Mammary epithelial cell (primary cell): ENCODE data around the gene CTNNA1.

Experiments
- EZH2 ChIP-seq: IDR thresholded peaks from 2 replicates; pipeline ENCODE4 v1.6.1; 2012; ENCODE audit warnings: low read length, inconsistent platforms, borderline replicate concordance
- TF ChIP-seq, protein P1 (sequence below), 2 donors: IDR thresholded peaks in 1 of 2; conservative IDR thresholded peaks in 1 of 2; 2 replicates each; pipeline ENCODE4 v1.5.1; 2011 to 2012; ENCODE audit warnings: inconsistent platforms in 2 of 2, low read length in 2 of 2, mild to moderate bottlenecking in 2 of 2, control low read depth in 1 of 2, low read depth in 1 of 2; ENCODE audit not compliant: insufficient read depth in 1 of 2; ENCODE audit errors: extremely low read depth in 1 of 2

- TF ChIP-seq, protein P1, sequence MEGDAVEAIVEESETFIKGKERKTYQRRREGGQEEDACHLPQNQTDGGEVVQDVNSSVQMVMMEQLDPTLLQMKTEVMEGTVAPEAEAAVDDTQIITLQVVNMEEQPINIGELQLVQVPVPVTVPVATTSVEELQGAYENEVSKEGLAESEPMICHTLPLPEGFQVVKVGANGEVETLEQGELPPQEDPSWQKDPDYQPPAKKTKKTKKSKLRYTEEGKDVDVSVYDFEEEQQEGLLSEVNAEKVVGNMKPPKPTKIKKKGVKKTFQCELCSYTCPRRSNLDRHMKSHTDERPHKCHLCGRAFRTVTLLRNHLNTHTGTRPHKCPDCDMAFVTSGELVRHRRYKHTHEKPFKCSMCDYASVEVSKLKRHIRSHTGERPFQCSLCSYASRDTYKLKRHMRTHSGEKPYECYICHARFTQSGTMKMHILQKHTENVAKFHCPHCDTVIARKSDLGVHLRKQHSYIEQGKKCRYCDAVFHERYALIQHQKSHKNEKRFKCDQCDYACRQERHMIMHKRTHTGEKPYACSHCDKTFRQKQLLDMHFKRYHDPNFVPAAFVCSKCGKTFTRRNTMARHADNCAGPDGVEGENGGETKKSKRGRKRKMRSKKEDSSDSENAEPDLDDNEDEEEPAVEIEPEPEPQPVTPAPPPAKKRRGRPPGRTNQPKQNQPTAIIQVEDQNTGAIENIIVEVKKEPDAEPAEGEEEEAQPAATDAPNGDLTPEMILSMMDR (conservative IDR thresholded peaks at IDR 0.05 in 1 of 2, IDR thresholded peaks at IDR 0.05 in 1 of 2; ENCODE audit: extremely low read depth in 1 of 2, insufficient read depth in 1 of 2, low read depth in 1 of 2, low read length in 2 of 2), result no peak
- no peak for TF ChIP-seq EZH2
Measured at GRCh38 chr5:138726848-138727247, 26.4 kb upstream of the CTNNA1 start.
